Panc1 (cell line): Measurements from ENCODE around the gene TSSK6.

ENCODE experiments used
- CTCF ChIP-seq: fragments of 450-650 bp; IDR thresholded peaks from 2 replicates; pipeline ENCODE4 v1.5.1; 2017; ENCODE audit warnings: mild to moderate bottlenecking
- POLR2AphosphoS5 ChIP-seq: IDR thresholded peaks from 2 replicates; pipeline ENCODE4 v1.6.1; 2012; ENCODE audit warnings: mild to moderate bottlenecking, low read depth, low read length, moderate library complexity
- REST ChIP-seq, 2 experiments: IDR thresholded peaks; 2 replicates each; pipeline ENCODE4 v1.6.1; 2011 to 2012; ENCODE audit warnings: low read depth in 2 of 2, control low read depth in 1 of 2, low read length in 1 of 2, mild to moderate bottlenecking in 1 of 2, moderate library complexity in 1 of 2; ENCODE audit not compliant: insufficient read depth in 1 of 2
- SIN3A ChIP-seq: IDR thresholded peaks from 2 replicates; pipeline ENCODE4 v1.6.1; 2012; ENCODE audit warnings: low read depth, mild to moderate bottlenecking, low read length, moderate library complexity, borderline replicate concordance; ENCODE audit not compliant: insufficient read depth

- no peak for TF ChIP-seq CTCF
- no peak for TF ChIP-seq SIN3A
- TF ChIP-seq POLR2AphosphoS5 = no peak
- no peak for TF ChIP-seq REST (IDR thresholded peaks at IDR 0.05; ENCODE audit: insufficient read depth in 1 of 2, low read depth in 2 of 2, low read length in 1 of 2)
These were observed 7.1 kb downstream of the TSSK6 start for GRCh38 chr19:19508217-19508616.
